22Rv1 (cell line): ENCODE data around the gene KDM4B.

Source experiments
- CTCF ChIP-seq: fragments of 450-650 bp; IDR thresholded peaks from 2 replicates; pipeline ENCODE4 v1.5.1; 2017; ENCODE audit warnings: mild to moderate bottlenecking
- ZFX ChIP-seq: fragments of 450-650 bp; IDR thresholded peaks from 2 replicates; pipeline ENCODE4 v1.6.1; 2017; ENCODE audit warnings: antibody characterized with exemption, borderline replicate concordance

GRCh38 chr19:5133986-5134595 lies 165.2 kb downstream of the KDM4B start:
- TF ChIP-seq CTCF (no peak), ZFX (no peak)
